ENCODE data around the gene MYL5. TPM values are rescaled to one million over a fixed set of nuclear protein-coding genes. Genes with fewer than 3 reads are reported as not detected.

MYL5 gene, protein sequence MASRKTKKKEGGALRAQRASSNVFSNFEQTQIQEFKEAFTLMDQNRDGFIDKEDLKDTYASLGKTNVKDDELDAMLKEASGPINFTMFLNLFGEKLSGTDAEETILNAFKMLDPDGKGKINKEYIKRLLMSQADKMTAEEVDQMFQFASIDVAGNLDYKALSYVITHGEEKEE
- 10.8 and 18.3 TPM in 2 replicates for total RNA-seq

DNA sequence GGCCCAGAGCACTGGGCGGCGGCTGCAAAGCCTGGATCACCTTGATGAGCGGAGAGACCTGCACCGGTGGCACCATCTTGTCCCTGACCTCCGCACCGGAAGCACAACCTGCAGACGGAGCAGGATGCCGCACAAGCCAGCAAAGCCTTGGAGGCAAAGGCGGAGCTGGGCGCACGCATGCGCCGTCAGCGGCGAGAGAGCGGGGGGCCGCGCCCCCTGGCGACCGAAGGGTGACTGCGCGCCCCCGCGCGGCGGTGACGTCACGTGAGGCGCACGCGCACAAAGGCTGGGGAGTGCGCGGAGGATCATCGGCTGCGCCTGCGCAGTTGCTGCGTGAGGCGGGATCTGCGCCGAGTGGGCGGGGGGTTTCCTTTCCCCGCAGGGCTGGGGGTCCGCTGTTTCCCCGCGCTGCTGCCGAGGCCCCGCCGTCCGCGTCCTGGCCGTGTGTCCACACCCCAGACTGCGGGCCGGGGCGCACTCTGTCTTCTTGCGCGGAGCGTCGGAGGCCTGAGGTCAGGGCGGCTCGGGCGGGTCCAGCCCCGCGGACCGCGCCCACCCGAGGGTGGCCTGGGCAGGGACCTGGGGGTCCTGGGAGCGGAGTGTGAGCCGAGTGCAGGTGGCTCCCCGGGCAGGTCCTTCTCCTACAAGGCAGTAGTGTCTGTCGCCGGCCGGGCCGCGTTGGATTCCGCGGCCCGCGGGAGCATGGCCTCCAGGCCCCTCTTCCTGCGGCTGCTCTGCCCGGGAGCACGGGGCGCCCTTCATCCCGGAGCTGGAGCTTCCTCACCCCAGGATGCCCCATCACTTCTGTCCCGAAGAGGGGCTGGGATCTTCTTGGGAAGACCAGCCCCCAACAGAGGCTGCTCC lies at the start of gene MYL5, which contains the start of gene ATP5ME:
Gene MYL5 (plus strand): TSS at position 371 of the 864 bp plus-strand sequence. CDS start 3,485 bp downstream, outside the sequence.
Gene ATP5ME (minus strand): TSS at position 105 of the 864 bp plus-strand sequence. CDS start 29 bp downstream, at position 76.

DNA sequence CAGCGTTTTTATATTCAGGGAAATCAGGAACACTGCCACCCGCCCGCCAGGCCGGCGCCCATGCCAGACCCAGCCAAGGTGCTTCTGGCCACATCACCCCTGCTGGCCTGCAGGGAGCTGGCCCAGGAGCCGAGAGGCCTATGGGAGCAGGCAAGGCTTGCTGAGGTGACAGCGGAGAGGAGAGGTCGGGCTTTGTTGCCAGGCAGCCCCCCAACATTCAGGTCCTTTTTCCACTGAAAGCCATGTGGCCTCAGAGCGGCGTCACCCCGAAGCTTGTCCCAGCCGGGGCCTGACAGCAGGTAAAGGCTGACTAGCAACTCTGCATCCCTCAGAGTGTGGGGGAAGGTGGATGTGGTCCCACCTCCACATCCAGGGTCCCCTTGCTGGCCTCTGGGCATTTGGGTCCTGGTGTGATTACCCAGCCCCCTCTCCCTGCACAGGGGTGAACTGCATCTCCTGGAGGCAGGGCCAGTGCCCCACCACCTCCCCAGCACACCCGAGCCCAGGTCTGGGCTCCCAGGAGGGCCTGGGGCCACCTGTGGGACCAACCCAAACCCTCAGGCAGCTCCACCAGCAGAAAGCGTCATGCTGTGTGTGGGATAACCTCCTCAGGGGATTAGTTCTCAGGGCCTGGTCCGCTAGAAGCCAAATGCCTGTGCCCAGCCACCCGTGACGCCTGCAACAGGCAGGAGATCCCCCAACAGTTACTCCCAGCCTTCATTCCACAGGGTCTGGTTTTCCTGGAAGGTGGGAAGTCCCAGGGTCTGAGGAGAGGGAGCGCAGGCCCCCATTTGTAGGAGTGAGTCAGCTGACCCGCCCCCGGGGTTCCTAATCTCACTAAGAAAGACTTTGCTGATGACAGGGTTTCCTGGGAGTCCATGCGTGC lies 49.4 kb upstream of the MYL5 start, which contains the start of gene PDE6B:
Gene PDE6B (plus strand): TSS at position 869 of the 886 bp plus-strand sequence. CDS start 54 bp downstream, outside the sequence.

DNA sequence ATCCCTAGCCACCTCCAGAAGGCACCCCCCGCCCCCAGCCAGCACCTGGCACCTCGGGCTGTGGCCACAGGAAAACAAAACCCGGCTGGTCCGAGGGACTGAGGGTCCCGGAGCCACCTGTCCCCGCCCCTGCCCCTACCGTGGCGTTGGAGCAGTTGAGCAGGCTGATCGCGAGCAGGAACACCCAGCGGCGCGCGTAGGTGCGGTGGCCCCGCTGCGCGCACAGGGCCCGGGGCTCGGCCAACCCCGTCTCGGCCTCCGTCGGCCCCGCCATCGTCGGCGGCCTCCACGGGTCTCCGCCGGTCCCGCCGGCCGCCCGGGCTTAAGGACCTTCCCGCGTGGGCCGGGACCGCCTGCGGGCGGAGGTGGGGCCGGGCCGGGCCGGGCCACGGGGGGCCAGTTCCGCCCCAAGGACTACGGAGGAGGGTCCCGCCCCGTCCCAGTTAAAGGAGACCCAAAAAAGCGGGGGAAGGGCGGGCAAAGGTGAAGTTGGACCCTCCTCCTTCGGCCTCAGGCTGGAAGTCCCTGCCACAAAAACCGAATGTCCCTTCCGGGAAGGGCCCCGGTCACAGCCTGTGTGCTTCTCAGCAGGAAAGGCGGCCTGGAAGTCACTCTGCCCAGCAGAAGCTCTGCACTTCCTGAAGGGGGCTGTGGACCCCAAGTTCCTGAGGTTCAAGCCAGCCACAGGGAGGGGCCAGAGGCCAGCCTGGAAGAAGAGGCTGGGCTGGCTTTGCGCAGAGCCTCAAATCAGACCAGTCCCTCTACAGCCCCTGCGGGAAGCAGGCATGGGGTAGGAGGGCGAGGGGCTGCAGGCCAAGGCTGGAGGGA lies 14.7 kb downstream of the MYL5 start, which contains the start of gene SLC49A3:
Gene SLC49A3 (minus strand): TSS at position 298 of the 828 bp plus-strand sequence. CDS start 24 bp downstream, at position 274.

DNA sequence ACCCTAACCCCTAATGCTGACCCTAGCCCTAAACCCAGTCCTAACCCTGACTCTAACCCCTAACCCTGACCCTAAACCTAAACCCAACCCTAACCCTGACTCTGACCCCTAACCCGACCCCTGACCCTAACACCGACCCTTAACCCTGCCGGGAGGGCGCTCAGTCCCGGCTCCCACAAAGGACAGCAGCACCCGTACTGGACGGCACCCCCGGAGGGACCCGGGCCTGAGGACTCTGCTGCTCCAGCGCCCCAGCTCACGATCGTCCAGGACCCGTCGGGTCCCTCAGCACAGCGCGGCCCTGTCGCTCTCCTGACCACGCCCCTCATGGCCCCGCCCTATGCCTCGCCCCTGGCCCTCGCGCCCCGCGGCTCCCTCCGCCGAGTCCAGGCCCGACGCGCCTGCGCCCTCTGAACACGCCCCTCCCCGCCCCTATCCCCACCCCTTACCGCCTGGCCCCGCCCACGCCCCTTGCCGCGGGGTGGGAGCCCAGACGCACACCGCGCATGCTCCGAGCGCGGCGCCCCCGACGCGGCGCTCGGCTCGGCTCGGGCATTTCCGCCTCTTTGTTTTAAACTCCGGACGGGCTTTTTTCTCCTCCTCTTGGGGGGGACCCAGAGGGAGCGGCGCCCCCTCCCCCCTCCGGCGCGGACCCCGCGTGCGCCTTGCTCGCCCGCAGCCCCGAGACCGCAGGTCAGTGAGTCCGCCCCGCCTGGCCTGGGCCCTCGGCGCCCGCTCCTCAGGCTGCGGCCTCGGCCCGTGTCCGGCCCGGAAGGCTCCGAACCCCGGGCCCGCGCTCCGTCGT lies 31.1 kb downstream of the MYL5 start, which contains the start of gene PCGF3:
Gene PCGF3 (plus strand): TSS at position 555 of the 805 bp plus-strand sequence. CDS start 27,849 bp downstream, outside the sequence.

Other genes starting within 250 kb of the MYL5 start
- gene ZNF721, start 175.4 kb upstream of the MYL5 start, total RNA-seq: 15.7 and 40.0 TPM in 2 replicates
- 36.1 and 60.2 TPM in 2 replicates for gene PIGG, start 175.3 kb upstream of the MYL5 start, total RNA-seq
- gene TMEM271, start 98.2 kb upstream of the MYL5 start, total RNA-seq: not detected in 2 replicates
- gene PDE6B, start 49.0 kb upstream of the MYL5 start, total RNA-seq: 2.1 and 6.9 TPM in 2 replicates
- gene ATP5ME, start 266 bp upstream of the MYL5 start, total RNA-seq: 192 and 236 TPM in 2 replicates
- 4.4 and 5.9 TPM in 2 replicates for gene SLC49A3, start 14.6 kb downstream of the MYL5 start, total RNA-seq
- 32.2 and 104 TPM in 2 replicates for gene PCGF3, start 31.3 kb downstream of the MYL5 start, total RNA-seq
- gene CPLX1, start 151.6 kb downstream of the MYL5 start, total RNA-seq: 0.16 and 0.50 TPM in 2 replicates